ENCODE results near the gene NFYC.

NFYC gene

DNA sequence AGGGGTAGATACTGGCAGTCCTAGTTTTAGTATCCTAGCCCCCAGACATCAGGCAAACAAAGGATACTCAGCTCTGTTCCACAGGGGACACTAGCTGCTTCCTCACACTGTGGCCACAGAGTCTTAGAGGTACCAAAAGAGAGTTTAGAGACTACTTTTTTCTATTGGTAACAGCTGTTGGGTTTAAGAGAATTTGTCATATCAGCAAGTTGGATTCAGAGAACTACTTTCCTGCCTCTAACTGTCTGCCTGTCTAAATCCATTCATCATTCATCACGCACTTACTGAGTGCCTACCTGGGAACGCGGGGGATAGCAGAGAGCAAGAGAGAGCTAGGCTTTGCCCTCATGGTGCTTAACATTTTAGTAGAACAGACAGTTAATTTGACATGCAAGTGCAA lies 65.0 kb downstream of the NFYC start:
- DNase-seq (ENCODE audit: low read depth in 1 of 2, low spot score in 1 of 2): no peak

DNA sequence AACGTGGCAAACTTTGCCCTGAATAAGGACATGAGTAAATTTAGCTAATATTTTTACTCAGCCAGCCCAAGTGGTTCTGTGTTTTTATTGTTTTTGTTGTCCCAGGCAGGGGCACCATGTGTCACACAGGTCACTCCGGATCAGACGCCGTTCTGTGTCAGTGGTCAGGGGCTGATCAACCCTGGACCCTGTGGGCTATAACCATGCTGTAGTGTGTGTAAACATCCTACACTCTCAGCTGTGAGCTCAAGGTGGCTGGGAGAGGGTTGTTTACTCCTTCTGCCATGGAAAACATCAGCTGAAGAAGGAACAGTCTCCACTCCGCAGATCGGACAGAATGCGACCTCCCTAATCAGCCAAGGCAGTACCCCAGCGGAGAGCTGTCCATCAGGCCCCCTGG lies 65.6 kb downstream of the NFYC start:
- DNase-seq (ENCODE audit: low read depth in 1 of 2, low spot score in 1 of 2): no peak

DNA sequence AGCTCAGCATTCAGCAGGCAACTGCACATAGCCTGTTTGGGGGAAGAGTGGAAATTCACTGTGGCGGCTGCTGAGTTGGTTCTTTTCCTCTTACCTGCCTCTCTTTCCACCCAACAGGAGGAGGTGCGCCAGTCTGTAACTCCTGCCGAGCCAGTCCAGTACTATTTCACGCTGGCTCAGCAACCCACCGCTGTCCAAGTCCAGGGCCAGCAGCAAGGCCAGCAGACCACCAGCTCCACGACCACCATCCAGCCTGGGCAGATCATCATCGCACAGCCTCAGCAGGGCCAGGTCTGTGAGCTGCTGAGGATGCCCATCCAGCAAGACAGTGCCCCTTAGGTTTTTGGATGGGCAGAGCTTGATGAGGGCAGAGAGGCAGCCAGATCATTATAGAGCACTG lies 66.5 kb downstream of the NFYC start:
- no peak for DNase-seq (ENCODE audit: low read depth in 1 of 2, low spot score in 1 of 2)

- no peak for DNase-seq (ENCODE audit: low read depth in 1 of 2, low spot score in 1 of 2)
These were observed 67.3 kb downstream of the NFYC start for GRCh38 chr1:40758578-40759343.

- no peak for DNase-seq (ENCODE audit: low read depth in 1 of 2, low spot score in 1 of 2)
These were observed 69.5 kb downstream of the NFYC start for GRCh38 chr1:40760984-40761383.

- DNase-seq (ENCODE audit: low read depth in 1 of 2, low spot score in 1 of 2): no peak
These were observed 70.8 kb downstream of the NFYC start for GRCh38 chr1:40762144-40762923.

- no peak for DNase-seq (ENCODE audit: low read depth in 1 of 2, low spot score in 1 of 2)
These were observed 72.4 kb downstream of the NFYC start for GRCh38 chr1:40763742-40764532.

DNA sequence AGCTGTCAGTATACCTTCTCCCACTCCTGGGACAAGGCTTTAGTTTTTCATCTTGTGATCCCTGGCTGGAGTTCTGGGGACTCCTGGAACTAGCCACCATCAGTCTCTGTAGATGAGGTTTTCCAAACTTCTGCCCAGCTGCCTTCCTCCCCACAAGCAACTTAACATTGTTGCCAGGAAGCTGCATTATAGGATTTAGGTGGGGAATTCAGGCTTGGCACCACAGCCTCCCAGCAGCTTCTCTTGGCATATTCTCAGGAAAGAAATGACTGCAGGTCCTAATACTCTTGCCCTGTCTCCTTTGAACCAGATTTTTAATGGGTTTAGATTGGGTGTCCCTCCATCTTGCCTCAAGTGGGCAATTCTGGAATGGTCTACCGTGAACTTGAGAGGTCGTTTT lies 73.5 kb downstream of the NFYC start:
- DNase-seq (ENCODE audit: low read depth in 1 of 2, low spot score in 1 of 2): no peak

DNA sequence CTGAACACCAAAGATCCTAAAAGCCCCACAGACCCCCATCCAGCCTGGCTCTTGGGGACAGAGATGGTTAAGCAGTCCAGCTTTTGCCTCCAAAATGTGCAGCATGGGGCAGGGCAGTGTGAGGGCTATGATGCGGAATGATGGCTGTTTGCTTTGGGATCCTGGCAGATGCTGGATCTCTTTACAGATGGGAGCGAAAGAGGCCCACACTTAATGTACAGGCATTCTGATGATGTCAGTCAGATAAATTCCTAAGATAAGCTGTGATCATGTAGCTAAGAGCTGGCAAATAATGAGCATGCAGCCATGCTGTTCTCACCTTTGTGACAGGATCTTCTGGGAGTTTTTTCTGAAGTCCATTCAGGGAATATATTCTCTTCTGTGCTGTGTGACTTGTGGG lies 74.5 kb downstream of the NFYC start:
- no peak for DNase-seq (ENCODE audit: low read depth in 1 of 2, low spot score in 1 of 2)

DNA sequence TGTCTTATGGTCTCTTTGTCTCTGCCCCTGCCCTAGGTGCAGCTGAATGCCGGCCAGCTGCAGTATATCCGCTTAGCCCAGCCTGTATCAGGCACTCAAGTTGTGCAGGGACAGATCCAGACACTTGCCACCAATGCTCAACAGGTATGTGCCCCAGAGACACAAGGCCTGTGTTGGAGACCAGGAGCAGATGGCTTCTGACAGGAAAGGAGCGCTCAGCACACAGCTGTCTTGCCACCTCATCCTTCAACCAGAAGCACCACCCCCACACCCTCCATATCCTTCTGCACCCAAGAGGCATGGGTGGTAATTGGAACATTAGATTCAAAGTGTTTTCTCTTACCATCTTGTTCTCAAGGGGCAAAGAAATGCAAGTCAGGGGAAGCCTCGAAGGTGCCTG lies 75.1 kb downstream of the NFYC start:
- no peak for DNase-seq (ENCODE audit: low read depth in 1 of 2, low spot score in 1 of 2)

GRCh38 chr1:40768146-40768990 lies 76.9 kb downstream of the NFYC start:
- DNase-seq (ENCODE audit: low read depth in 1 of 2, low spot score in 1 of 2): no peak

DNA sequence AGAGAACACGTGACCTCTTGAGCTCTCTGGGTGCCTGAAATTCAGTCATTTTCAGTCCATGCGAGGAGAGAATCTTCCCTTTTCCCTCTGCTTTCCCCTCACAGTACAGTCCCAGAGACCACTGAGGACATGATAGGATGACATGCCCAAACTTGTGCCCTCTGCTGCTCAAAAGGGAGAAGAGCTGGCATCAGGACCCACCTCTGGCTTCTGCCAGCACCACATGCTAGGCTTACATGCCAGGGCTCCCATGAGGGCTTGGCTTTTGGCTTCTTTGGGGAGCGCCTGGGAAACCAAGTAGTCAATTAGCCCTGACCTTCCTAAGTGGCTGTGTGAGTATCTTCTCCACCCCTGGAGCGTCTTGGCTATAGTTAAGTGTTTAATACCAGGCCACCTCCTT lies 78.3 kb downstream of the NFYC start:
- DNase-seq (ENCODE audit: low read depth in 1 of 2, low spot score in 1 of 2): no peak

- DNase-seq (ENCODE audit: low read depth in 1 of 2, low spot score in 1 of 2): no peak
These were observed 79.0 kb downstream of the NFYC start for GRCh38 chr1:40770296-40771070.

- DNase-seq (ENCODE audit: low read depth in 1 of 2, low spot score in 1 of 2): no peak
These were observed 80.8 kb downstream of the NFYC start for GRCh38 chr1:40772146-40772955.

DNA sequence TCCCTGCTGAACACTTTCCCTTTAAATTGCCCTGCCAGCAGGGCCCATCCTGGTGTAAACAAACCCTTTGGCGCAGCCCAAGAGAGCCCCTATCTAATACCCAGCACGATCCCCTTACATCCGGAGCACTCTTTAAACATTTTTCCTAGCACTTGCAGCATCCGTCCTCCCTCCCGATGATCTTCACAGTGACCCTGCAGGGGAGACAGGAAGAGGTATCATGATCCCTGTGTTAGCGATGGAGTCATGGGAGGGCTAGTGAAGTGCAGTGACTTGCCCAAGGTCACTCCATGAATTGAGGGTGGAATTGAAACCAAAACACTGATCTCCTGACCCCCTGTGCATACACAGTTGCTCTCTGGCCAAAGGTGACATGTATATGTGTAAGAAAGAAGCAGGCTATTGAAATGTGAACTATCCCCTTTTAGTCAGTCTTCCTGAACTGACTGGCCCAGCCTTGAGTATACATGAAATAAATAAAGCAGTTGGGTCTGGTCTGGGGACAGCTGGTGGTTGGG lies 82.3 kb downstream of the NFYC start:
- DNase-seq (ENCODE audit: low read depth in 1 of 2, low spot score in 1 of 2): no peak

DNA sequence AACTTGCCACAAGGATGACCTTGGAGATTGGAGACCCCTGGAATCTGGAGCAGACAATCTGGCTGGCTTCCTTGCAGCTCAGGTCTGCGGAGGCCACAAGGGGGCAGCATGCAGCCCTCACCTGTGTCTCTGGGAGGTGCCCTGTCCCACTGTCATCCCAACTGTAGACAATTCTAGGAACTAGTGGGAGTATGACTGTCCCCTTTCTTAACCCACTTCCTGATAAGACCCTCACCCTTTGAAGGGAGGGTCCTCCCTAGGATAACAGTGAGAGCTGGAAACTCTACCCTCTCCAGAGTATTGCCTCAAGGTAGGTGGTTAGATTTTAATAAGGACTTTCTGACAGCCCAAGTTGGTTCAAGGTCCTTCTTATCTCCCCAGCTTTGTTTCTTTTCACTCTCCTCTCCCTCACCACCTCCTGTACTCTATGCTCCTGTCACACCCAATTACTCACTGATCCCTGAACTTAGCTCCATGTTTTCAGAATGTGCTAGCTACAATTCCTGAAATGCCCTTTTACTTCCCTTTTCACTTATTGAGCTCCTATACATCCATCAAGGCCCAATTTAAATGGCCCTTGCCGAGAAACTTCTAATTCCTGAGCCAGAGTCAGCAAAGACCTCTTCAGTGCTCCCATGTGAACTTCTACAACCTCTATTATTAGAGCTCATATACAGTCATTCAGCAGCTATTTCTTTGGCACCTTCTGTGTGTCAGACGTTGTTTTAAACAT lies 82.9 kb downstream of the NFYC start:
- DNase-seq (ENCODE audit: low read depth in 1 of 2, low spot score in 1 of 2): peak; percentile 37 to 44

DNA sequence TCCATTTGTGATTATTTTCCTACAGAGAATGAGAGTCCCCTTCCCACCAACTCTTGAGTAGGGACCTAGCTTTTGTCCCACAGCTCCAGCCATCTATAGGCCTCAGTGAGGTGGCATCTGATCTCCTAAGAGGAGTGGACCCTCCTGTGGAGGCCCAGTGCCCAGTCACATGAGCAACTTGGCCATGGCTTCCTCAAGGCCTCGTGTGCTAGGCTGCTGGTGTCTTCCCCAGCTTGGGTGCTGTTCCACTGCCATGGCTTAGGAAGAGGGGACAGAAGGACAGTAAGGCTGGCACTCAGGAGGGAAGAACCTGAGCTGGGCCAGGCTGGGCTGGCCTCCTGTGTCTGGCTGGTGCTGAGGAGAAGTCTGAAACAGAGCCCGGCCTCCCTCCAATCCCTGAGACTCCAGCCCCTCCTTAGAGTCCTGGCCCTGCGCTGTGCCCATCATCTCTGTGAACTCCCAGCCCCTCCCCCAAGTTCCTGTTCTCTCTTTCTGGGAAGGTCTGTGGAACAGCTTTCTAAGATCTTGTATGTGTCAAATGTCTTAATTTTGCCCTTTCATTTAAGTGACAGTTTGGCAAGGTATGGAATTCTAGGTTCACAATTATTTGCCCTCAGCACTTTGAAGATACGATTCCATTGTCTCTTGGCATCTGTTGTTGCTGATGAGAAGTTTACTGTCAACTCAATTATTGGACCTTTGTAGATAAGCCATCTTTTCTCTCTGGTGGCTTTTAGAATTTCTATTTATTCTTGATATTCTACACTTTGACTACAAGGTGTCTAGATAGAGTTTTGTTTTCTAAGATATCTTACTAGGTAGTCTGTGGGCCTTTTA lies 85.0 kb downstream of the NFYC start:
- no peak for DNase-seq (ENCODE audit: low read depth in 1 of 2, low spot score in 1 of 2)

Measured in activated T-helper 1 cell treated with anti-CD3 and anti-CD28 coated beads, Interleukin-2, amount 50 U/mL, for 16 hours (primary cell).